GM12892 (cell line): ENCODE measurements around the gene LDAH.

ENCODE experiments used
- POLR2A ChIP-seq: IDR thresholded peaks from 2 replicates; pipeline ENCODE4 v1.6.1; 2011; ENCODE audit warnings: low read depth, low read length, control low read depth
- POLR2AphosphoS5 ChIP-seq: IDR thresholded peaks from 2 replicates; pipeline ENCODE4 v1.6.1; 2011; ENCODE audit warnings: low read depth, low read length, control low read depth
- TAF1 ChIP-seq: IDR thresholded peaks from 2 replicates; pipeline ENCODE4 v1.6.1; 2011; ENCODE audit warnings: low read depth, mild to moderate bottlenecking, control low read depth, low read length, borderline replicate concordance

GRCh38 chr2:20669562-20670314, 153.2 kb downstream of the LDAH start:
- TF ChIP-seq POLR2A (no peak), POLR2AphosphoS5 (no peak), TAF1 (no peak)
